K562 (cell line): ENCODE measurements around the gene OR4D9. TPM values are rescaled to one million over a fixed set of nuclear protein-coding genes. Genes with fewer than 3 reads are reported as not detected.
A peak's percentile ranks its signal among the peaks of the same experiment; 100 is the strongest.

Experiments
- ARID4B ChIP-seq: sonication (generic); formaldehyde crosslinking; IDR thresholded peaks from 2 replicates; pipeline ENCODE4 v1.8.0; 2022; ENCODE audit warnings: mild to moderate bottlenecking, missing genetic modification reagents
- ATF7 ChIP-seq: fragments of 450-650 bp; IDR thresholded peaks from 2 replicates; pipeline ENCODE4 v1.7.1; 2014; ENCODE audit warnings: mild to moderate bottlenecking, moderate library complexity
- EHMT2 ChIP-seq: fragments of 450-650 bp; IDR thresholded peaks from 2 replicates; pipeline ENCODE4 v1.6.1; 2018; ENCODE audit warnings: antibody characterized with exemption
- ELF1 ChIP-seq: fragments of 200-800 bp; sonication (Bioruptor generic); IDR thresholded peaks from 2 replicates; pipeline ENCODE4 v1.6.1; 2016; ENCODE audit warnings: missing genetic modification characterization, missing compliant biosample characterization
- HDAC2 ChIP-seq: fragments of 450-650 bp; IDR thresholded peaks from 2 replicates; pipeline ENCODE4 v1.6.1; 2016; ENCODE audit warnings: mild to moderate bottlenecking
- MCM3 ChIP-seq: fragments of 450-650 bp; IDR thresholded peaks from 2 replicates; pipeline ENCODE4 v1.6.1; 2016
- PCBP2 ChIP-seq: fragments of 200-400 bp; formaldehyde crosslinking; IDR thresholded peaks from 2 replicates; pipeline ENCODE4 v1.6.1; 2018; ENCODE audit warnings: low read length, low read depth, mild to moderate bottlenecking, moderate library complexity; ENCODE audit not compliant: poor library complexity, severe bottlenecking
- PML ChIP-seq: IDR thresholded peaks from 2 replicates; pipeline ENCODE4 v1.6.1; 2012; ENCODE audit warnings: low read length, inconsistent platforms
- POLR2G ChIP-seq: fragments of 200-400 bp; formaldehyde crosslinking; IDR thresholded peaks from 2 replicates; pipeline ENCODE4 v1.6.1; 2017; ENCODE audit warnings: low read depth, mild to moderate bottlenecking, antibody characterized with exemption, low read length, moderate library complexity
- RBFOX2 ChIP-seq: fragments of 200-400 bp; formaldehyde crosslinking; IDR thresholded peaks from 2 replicates; pipeline ENCODE4 v1.6.1; 2017; ENCODE audit warnings: low read depth, mild to moderate bottlenecking, low read length, moderate library complexity
- RCOR1 ChIP-seq, 2 experiments: IDR thresholded peaks; 2 replicates each; pipeline ENCODE4 v1.6.1; 2012; ENCODE audit warnings: low read depth in 2 of 2, low read length in 2 of 2, borderline replicate concordance in 1 of 2, improper control_type of control experiment in 1 of 2
- REST ChIP-seq, 2 experiments: fragments of 450-650 bp; formaldehyde crosslinking in 1 of 2; IDR thresholded peaks; 2 replicates each; pipeline versions ENCODE4 v1.4.0 to v1.6.1; 2014 to 2020; ENCODE audit warnings: mild to moderate bottlenecking in 2 of 2, borderline replicate concordance in 1 of 2, low read depth in 1 of 2
- ZFP36 ChIP-seq: fragments of 150-350 bp; IDR thresholded peaks from 2 replicates; pipeline ENCODE4 v1.6.1; 2018; ENCODE audit warnings: low read length, low read depth; ENCODE audit not compliant: partially characterized antibody
- ZNF232 ChIP-seq: sonication (generic); formaldehyde crosslinking; IDR thresholded peaks from 2 replicates; pipeline ENCODE4 v1.8.0; 2022; ENCODE audit warnings: mild to moderate bottlenecking, missing genetic modification reagents
- ZSCAN29 ChIP-seq: fragments of 450-650 bp; IDR thresholded peaks from 2 replicates; pipeline ENCODE4 v1.6.1; 2017
- polyA plus RNA-seq, 8 experiments: library from polyadenylated mRNA; depleted of rRNA in 4 of 8; stranded (reverse) in 5 of 8; unstranded in 3 of 8; fragments of >200 nt; fragmentation: Nextera tagmentation in 2 of 8; fragmentation: Illumina TruSeq in 1 of 8; extraction: Ambion mirVana in 2 of 8; extraction: Trizol in 1 of 8; gene quantifications; 2 replicates each; pipeline versions ENCODE4 v1.2.1 to v1.2.3, GENCODE V29; 2011 to 2014; ENCODE audit warnings: inconsistent platforms in 1 of 8, missing spikeins in 1 of 8
- total RNA-seq, 7 experiments: library from RNA; depleted of rRNA in 6 of 7; stranded (reverse); fragments of >200 nt in 6 of 7; fragmentation: Illumina TruSeq in 2 of 7; extraction: Trizol in 2 of 7; gene quantifications; 2 replicates each; pipeline versions ENCODE4 v1.2.1 to v1.2.3, GENCODE V29; 2011 to 2021; ENCODE audit warnings: low replicate concordance in 1 of 7
- TF ChIP-seq, protein P1 (sequence below): sonication (generic); formaldehyde crosslinking; IDR thresholded peaks from 2 replicates; pipeline ENCODE4 v1.9.0; 2022; ENCODE audit warnings: mild to moderate bottlenecking, missing genetic modification reagents

The OR4D9 gene
- total and polyA plus RNA-seq, 9 of the 15 experiments (the other 6 are each of a cell fraction or from before 2014, with no cell fraction given), result not detected

- peak; percentile 47 for TF ChIP-seq REST (IDR thresholded peaks at IDR 0.05; ENCODE audit: borderline replicate concordance)
- no peak for TF ChIP-seq REST (CRISPR knock-in tag; IDR thresholded peaks at IDR 0.05; ENCODE audit: low read depth)
- TF ChIP-seq PCBP2, result no peak
- TF ChIP-seq RCOR1 (IDR thresholded peaks at IDR 0.05; ENCODE audit: borderline replicate concordance in 1 of 2, low read depth in 2 of 2, low read length in 2 of 2), result peak in 1 of 2 experiments; percentile 86; a peak in 3 of 4 replicates
- peak; percentile 52 for TF ChIP-seq PML
- TF ChIP-seq ZNF232 (CRISPR knock-in tag), result no peak
- no peak; the same call in 1 of the 2 replicates for TF ChIP-seq ARID4B (CRISPR knock-in tag)
- TF ChIP-seq ZSCAN29, result peak; percentile 91
- TF ChIP-seq MCM3, result no peak
- TF ChIP-seq EHMT2, result no peak
- TF ChIP-seq, protein P1, sequence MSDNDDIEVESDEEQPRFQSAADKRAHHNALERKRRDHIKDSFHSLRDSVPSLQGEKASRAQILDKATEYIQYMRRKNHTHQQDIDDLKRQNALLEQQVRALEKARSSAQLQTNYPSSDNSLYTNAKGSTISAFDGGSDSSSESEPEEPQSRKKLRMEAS (CRISPR knock-in tag), result peak; percentile 59
- TF ChIP-seq HDAC2, result peak; percentile 10; the same call in 1 of the 2 replicates
- TF ChIP-seq ZFP36, result peak; percentile 35
- TF ChIP-seq ELF1, result peak; percentile 78
- peak; percentile 71 for TF ChIP-seq ATF7
- TF ChIP-seq RBFOX2, result peak; percentile 91
- TF ChIP-seq POLR2G, result peak; percentile 86
Observed at GRCh38 chr11:59550368-59550841, 39.1 kb downstream of the OR4D9 start (continued).
